ENCODE results near the gene POLD2. TPM values are rescaled to one million over a fixed set of nuclear protein-coding genes. Genes with fewer than 3 reads are reported as not detected.

POLD2 gene
- total RNA-seq, 2 donors from 2014 or later: 38.7 to 43.8 TPM

DNA sequence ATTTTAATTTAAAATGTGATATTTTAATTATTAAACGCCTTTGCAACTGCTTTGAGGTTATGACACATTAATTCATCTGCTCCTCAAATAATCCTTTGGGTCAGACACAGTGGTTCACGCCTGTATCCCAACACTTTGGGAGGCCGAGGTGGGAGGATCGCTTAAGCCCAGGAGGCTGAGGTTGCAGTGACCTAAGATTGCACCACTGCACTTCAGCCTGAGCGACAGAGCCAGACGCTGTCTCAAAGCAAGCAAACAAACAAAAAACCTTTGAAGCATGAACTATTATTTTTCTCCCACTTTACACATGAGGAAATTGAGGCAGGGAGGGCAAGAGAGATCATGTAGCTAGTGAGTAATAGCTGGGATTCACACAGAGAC is 1.5 kb upstream of the POLD2 start:
- no peak overlapping the region for H3K4me3 ChIP-seq
- no peaks in the 10 kb centered on the region for H3K9me3 ChIP-seq
- H3K27me3 ChIP-seq (replicated peaks; ENCODE audit: insufficient read depth): no peaks in the 10 kb centered on the region
- no peak overlapping the region for H3K27ac ChIP-seq
- no peaks in the 10 kb centered on the region for H3K36me3 ChIP-seq
- ATAC-seq (ENCODE audit: insufficient number of reproducible peaks, low FRiP score, low read depth): no peak
- H3K4me1 ChIP-seq (ENCODE audit: control insufficient read depth in 1 of 2, low read depth in 2 of 2): peaks cover 8 to 20% of the 10 kb centered on the region in 2 donors
- TF ChIP-seq, protein P1, sequence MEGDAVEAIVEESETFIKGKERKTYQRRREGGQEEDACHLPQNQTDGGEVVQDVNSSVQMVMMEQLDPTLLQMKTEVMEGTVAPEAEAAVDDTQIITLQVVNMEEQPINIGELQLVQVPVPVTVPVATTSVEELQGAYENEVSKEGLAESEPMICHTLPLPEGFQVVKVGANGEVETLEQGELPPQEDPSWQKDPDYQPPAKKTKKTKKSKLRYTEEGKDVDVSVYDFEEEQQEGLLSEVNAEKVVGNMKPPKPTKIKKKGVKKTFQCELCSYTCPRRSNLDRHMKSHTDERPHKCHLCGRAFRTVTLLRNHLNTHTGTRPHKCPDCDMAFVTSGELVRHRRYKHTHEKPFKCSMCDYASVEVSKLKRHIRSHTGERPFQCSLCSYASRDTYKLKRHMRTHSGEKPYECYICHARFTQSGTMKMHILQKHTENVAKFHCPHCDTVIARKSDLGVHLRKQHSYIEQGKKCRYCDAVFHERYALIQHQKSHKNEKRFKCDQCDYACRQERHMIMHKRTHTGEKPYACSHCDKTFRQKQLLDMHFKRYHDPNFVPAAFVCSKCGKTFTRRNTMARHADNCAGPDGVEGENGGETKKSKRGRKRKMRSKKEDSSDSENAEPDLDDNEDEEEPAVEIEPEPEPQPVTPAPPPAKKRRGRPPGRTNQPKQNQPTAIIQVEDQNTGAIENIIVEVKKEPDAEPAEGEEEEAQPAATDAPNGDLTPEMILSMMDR (IDR thresholded peaks at IDR 0.05): no peak
- no peak for DNase-seq (ENCODE audit: low spot score)

DNA sequence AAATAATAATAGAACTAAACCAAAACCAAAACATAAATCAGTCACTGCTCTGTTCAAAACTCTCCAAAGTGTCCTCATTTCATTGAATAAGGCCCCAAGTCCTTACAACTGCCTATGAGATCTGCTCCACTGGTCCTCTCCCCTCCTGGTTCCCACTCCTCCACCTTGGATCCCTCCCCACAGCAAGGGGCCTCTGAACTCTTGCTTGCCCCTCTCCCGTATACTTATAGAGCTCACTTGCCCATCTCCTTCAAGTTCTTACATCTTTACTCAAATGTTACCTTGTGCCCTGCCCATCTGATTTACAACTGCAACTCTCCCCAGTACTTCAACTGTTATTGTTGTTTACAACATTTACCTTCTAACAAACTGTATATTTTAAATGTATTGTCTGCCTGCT is 819 bp downstream of the POLD2 start:
- DNase-seq (ENCODE audit: low spot score): no peak
- no peaks in the 10 kb centered on the region for H3K9me3 ChIP-seq
- peak overlapping the region; percentile 80 for H3K4me3 ChIP-seq
- peak overlapping the region; percentile 63 to 68 for H3K27ac ChIP-seq
- ATAC-seq (ENCODE audit: insufficient number of reproducible peaks, low FRiP score, low read depth): no peak
- H3K4me1 ChIP-seq (ENCODE audit: control insufficient read depth in 1 of 2, low read depth in 2 of 2): peaks cover 8 to 20% of the 10 kb centered on the region in 2 donors
- TF ChIP-seq, protein P1 (IDR thresholded peaks at IDR 0.05): no peak
- no peaks in the 10 kb centered on the region for H3K36me3 ChIP-seq
- H3K27me3 ChIP-seq (replicated peaks; ENCODE audit: insufficient read depth): no peaks in the 10 kb centered on the region

DNA sequence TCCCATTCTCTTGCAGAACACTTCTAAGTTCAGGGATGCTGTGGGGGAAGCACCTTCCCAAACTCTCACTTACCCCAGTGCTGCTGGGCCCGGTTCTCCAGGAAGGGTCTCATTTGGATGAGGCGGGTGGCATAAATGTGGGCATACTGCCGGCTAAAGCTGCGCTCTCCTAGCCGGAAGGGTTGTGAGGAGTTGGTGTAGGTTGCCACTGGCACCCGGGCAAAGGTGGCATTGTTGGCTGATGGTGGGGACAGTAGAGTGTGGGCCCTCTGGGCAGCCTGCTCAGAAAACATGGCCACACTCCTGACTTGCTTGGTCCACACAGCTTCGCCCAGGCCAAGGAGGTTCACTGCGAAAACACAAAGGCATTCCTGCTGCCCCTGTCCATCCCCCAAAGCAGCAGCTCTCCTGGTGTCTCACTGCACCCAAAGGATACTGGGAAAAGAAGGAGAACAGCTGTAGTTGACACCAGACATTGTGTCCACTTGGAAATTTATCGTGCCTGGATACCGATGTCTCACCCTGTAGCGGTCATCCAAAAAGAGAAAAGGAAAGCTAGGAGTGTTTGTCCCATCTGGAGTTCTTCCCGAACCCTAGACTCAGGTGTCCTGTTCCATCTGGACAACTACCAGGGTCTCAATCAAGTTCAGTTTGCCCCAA is 1.5 kb downstream of the POLD2 start:
- no peak overlapping the region for H3K4me3 ChIP-seq
- no peaks in the 10 kb centered on the region for H3K9me3 ChIP-seq
- DNase-seq (ENCODE audit: low spot score) (no peak), ATAC-seq (ENCODE audit: insufficient number of reproducible peaks, low FRiP score, low read depth) (no peak)
- peak overlapping the region; percentile 63 to 68 for H3K27ac ChIP-seq
- TF ChIP-seq, protein P1 (IDR thresholded peaks at IDR 0.05): no peak
- peaks cover 8 to 20% of the 10 kb centered on the region in 2 donors for H3K4me1 ChIP-seq (ENCODE audit: control insufficient read depth in 1 of 2, low read depth in 2 of 2)
- H3K27me3 ChIP-seq (replicated peaks; ENCODE audit: insufficient read depth): no peaks in the 10 kb centered on the region
- no peaks in the 10 kb centered on the region for H3K36me3 ChIP-seq

DNA sequence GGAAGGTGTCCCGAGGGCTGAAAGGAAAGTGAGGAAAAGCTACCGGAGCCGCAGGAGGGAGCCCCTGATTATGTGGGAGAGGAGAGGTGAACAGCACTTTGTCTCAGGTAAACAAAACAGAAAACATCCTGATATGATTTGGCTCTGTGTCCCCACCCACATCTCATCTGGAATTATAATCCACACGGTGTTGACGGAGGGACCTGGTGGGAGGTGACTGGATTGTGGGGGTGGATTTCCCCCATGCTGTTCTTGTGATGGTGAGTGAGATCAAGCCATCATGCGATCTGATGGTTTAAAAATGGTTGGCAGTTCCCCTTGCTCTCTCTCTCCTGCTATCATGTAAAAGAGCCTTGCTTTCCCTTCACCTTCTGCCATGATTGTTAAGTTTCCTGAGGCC is 3.0 kb downstream of the POLD2 start:
- Histone ChIP-seq H3K27ac (no peak overlapping the region), H3K36me3 (no peaks in the 10 kb centered on the region), H3K4me3 (no peak overlapping the region), H3K27me3 (replicated peaks; ENCODE audit: insufficient read depth) (no peaks in the 10 kb centered on the region), H3K9me3 (no peaks in the 10 kb centered on the region), H3K4me1 (ENCODE audit: control insufficient read depth in 1 of 2, low read depth in 2 of 2) (peaks cover 8 to 20% of the 10 kb centered on the region in 2 donors)
- no peak for DNase-seq (ENCODE audit: low spot score)
- TF ChIP-seq, protein P1 (IDR thresholded peaks at IDR 0.05): no peak
- no peak for ATAC-seq (ENCODE audit: insufficient number of reproducible peaks, low FRiP score, low read depth)

DNA sequence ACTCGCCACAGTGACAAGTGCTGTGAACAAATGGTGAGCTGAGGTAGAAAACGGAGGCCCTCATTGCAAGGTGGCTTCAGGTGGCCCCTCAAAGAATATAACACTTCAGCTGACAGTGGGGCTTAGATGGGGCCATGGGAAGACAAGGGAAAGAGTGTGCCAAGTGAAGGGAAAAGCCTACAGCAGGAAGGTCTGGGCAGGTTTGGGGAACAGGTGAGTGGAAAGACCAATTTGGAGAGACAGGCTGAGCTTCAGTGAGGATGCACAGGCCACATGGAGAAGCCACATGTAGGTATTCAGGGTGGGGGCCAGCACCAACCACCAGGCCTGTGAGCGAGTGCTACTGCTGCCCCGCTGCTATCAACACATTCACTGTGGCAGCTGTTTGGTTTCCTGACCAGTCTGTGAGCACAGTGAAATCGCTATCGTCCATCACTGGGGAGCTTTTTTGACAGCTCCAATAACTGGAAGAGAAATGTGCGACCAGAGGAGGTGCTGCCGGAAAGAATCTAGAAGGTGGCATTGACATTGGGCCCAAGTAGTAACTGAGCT is 3.4 kb downstream of the POLD2 start:
- no peak overlapping the region for H3K4me3 ChIP-seq
- H3K4me1 ChIP-seq (ENCODE audit: control insufficient read depth in 1 of 2, low read depth in 2 of 2): peaks cover 8 to 22% of the 10 kb centered on the region in 2 donors
- no peak for ATAC-seq (ENCODE audit: insufficient number of reproducible peaks, low FRiP score, low read depth)
- H3K27me3 ChIP-seq (replicated peaks; ENCODE audit: insufficient read depth): no peaks in the 10 kb centered on the region
- TF ChIP-seq, protein P1 (IDR thresholded peaks at IDR 0.05): no peak
- no peak for DNase-seq (ENCODE audit: low spot score)
- H3K9me3 ChIP-seq: no peaks in the 10 kb centered on the region
- H3K27ac ChIP-seq: no peak overlapping the region
- H3K36me3 ChIP-seq: no peaks in the 10 kb centered on the region
